ENCODE data around the gene SPR. TPM values are rescaled to one million over a fixed set of nuclear protein-coding genes. Genes with fewer than 3 reads are reported as not detected.

Gene SPR
- total and polyA plus RNA-seq, 9 of the 15 experiments (the other 6 are each of a cell fraction or from before 2014, with no cell fraction given): 7.7 to 38.3 (median 26.3) TPM

- TF ChIP-seq, protein P1, sequence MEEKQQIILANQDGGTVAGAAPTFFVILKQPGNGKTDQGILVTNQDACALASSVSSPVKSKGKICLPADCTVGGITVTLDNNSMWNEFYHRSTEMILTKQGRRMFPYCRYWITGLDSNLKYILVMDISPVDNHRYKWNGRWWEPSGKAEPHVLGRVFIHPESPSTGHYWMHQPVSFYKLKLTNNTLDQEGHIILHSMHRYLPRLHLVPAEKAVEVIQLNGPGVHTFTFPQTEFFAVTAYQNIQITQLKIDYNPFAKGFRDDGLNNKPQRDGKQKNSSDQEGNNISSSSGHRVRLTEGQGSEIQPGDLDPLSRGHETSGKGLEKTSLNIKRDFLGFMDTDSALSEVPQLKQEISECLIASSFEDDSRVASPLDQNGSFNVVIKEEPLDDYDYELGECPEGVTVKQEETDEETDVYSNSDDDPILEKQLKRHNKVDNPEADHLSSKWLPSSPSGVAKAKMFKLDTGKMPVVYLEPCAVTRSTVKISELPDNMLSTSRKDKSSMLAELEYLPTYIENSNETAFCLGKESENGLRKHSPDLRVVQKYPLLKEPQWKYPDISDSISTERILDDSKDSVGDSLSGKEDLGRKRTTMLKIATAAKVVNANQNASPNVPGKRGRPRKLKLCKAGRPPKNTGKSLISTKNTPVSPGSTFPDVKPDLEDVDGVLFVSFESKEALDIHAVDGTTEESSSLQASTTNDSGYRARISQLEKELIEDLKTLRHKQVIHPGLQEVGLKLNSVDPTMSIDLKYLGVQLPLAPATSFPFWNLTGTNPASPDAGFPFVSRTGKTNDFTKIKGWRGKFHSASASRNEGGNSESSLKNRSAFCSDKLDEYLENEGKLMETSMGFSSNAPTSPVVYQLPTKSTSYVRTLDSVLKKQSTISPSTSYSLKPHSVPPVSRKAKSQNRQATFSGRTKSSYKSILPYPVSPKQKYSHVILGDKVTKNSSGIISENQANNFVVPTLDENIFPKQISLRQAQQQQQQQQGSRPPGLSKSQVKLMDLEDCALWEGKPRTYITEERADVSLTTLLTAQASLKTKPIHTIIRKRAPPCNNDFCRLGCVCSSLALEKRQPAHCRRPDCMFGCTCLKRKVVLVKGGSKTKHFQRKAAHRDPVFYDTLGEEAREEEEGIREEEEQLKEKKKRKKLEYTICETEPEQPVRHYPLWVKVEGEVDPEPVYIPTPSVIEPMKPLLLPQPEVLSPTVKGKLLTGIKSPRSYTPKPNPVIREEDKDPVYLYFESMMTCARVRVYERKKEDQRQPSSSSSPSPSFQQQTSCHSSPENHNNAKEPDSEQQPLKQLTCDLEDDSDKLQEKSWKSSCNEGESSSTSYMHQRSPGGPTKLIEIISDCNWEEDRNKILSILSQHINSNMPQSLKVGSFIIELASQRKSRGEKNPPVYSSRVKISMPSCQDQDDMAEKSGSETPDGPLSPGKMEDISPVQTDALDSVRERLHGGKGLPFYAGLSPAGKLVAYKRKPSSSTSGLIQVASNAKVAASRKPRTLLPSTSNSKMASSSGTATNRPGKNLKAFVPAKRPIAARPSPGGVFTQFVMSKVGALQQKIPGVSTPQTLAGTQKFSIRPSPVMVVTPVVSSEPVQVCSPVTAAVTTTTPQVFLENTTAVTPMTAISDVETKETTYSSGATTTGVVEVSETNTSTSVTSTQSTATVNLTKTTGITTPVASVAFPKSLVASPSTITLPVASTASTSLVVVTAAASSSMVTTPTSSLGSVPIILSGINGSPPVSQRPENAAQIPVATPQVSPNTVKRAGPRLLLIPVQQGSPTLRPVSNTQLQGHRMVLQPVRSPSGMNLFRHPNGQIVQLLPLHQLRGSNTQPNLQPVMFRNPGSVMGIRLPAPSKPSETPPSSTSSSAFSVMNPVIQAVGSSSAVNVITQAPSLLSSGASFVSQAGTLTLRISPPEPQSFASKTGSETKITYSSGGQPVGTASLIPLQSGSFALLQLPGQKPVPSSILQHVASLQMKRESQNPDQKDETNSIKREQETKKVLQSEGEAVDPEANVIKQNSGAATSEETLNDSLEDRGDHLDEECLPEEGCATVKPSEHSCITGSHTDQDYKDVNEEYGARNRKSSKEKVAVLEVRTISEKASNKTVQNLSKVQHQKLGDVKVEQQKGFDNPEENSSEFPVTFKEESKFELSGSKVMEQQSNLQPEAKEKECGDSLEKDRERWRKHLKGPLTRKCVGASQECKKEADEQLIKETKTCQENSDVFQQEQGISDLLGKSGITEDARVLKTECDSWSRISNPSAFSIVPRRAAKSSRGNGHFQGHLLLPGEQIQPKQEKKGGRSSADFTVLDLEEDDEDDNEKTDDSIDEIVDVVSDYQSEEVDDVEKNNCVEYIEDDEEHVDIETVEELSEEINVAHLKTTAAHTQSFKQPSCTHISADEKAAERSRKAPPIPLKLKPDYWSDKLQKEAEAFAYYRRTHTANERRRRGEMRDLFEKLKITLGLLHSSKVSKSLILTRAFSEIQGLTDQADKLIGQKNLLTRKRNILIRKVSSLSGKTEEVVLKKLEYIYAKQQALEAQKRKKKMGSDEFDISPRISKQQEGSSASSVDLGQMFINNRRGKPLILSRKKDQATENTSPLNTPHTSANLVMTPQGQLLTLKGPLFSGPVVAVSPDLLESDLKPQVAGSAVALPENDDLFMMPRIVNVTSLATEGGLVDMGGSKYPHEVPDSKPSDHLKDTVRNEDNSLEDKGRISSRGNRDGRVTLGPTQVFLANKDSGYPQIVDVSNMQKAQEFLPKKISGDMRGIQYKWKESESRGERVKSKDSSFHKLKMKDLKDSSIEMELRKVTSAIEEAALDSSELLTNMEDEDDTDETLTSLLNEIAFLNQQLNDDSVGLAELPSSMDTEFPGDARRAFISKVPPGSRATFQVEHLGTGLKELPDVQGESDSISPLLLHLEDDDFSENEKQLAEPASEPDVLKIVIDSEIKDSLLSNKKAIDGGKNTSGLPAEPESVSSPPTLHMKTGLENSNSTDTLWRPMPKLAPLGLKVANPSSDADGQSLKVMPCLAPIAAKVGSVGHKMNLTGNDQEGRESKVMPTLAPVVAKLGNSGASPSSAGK (IDR thresholded peaks at IDR 0.05): no peak
- no peak for TF ChIP-seq TCFL5 (CRISPR knock-in tag; conservative IDR thresholded peaks at IDR 0.05)
- TF ChIP-seq, protein P2, sequence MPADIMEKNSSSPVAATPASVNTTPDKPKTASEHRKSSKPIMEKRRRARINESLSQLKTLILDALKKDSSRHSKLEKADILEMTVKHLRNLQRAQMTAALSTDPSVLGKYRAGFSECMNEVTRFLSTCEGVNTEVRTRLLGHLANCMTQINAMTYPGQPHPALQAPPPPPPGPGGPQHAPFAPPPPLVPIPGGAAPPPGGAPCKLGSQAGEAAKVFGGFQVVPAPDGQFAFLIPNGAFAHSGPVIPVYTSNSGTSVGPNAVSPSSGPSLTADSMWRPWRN (IDR thresholded peaks at IDR 0.05; ENCODE audit: low read depth): no peak
- TF ChIP-seq, protein P3, sequence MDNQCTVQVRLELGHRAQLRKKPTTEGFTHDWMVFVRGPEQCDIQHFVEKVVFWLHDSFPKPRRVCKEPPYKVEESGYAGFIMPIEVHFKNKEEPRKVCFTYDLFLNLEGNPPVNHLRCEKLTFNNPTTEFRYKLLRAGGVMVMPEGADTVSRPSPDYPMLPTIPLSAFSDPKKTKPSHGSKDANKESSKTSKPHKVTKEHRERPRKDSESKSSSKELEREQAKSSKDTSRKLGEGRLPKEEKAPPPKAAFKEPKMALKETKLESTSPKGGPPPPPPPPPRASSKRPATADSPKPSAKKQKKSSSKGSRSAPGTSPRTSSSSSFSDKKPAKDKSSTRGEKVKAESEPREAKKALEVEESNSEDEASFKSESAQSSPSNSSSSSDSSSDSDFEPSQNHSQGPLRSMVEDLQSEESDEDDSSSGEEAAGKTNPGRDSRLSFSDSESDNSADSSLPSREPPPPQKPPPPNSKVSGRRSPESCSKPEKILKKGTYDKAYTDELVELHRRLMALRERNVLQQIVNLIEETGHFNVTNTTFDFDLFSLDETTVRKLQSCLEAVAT (IDR thresholded peaks at IDR 0.05): no peak
- TF ChIP-seq YY1 (IDR thresholded peaks at IDR 0.05; ENCODE audit: borderline replicate concordance in 1 of 3, control insufficient read depth in 1 of 3, extremely low read depth in 1 of 3, insufficient read depth in 3 of 3, insufficient read length in 1 of 3, insufficient replicate concordance in 2 of 3, low read depth in 1 of 3, low read length in 2 of 3): no peak
- TF ChIP-seq ARNT (IDR thresholded peaks at IDR 0.05): no peak
- TF ChIP-seq SMAD1 (IDR thresholded peaks at IDR 0.05; ENCODE audit: low read depth, low read length, partially characterized antibody): no peak
- TF ChIP-seq HDAC6 (IDR thresholded peaks at IDR 0.05; ENCODE audit: low read depth, low read length): no peak
- TF ChIP-seq POLR2G (IDR thresholded peaks at IDR 0.05; ENCODE audit: low read depth, low read length): peak; percentile 18; the same call in 1 of the 2 replicates
- TF ChIP-seq BHLHE40 (IDR thresholded peaks at IDR 0.05; ENCODE audit: low read length): no peak
- TF ChIP-seq BRCA1 (IDR thresholded peaks at IDR 0.05): no peak
- TF ChIP-seq BRCA1 (CRISPR knock-in tag; IDR thresholded peaks at IDR 0.05): no peak
- TF ChIP-seq CBX2 (IDR thresholded peaks at IDR 0.05; ENCODE audit: insufficient read depth, low read length, poor library complexity, severe bottlenecking): no peak
These were observed 5.4 kb downstream of the SPR start (continued) for GRCh38 chr2:72892506-72893173.

Data from K562 (cell line).